ENCODE measurements around the gene MICALL2.
A peak's percentile ranks its signal among the peaks of the same experiment; 100 is the strongest.
"Not testable (repeated sequence)": the region's sequence is repeated elsewhere in the genome, so short reads cannot be mapped to it uniquely, and the experiment has no call there.

Gene MICALL2

DNA sequence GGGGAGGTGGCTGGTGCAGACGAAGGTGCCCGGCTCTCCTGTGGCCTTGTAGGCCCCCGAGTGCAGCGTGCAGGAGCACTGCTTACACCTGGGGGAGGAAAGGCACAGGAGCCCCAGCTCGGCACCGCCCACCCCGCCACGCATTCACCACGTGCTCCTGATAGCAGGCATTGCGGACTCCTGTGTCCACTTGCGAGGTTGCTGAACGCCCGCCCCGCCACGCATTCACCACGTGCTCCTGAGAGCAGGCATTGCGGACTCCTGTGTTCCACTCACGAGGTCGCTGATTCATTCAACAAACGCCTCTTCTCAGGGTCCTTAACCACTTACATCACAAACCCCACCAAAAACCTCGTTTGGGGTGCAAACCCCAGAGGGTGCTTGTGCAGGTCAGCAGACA lies 13.9 kb downstream of the MICALL2 start:
- Histone ChIP-seq H3K9ac (no peak overlapping the region), H3K27me3 (no peaks in the 10 kb centered on the region), H3K9me3 (no peaks in the 10 kb centered on the region), H3K27ac (no peak overlapping the region), H3K4me2 (no peak overlapping the region), H3K4me3 (no peak overlapping the region), H3K4me1 (peaks cover 28% of the 10 kb centered on the region), H3K36me3 (no peaks in the 10 kb centered on the region), H4K20me1 (no peaks in the 10 kb centered on the region)
- no peak for TF ChIP-seq Cebpa-rat (IDR thresholded peaks at IDR 0.05)

DNA sequence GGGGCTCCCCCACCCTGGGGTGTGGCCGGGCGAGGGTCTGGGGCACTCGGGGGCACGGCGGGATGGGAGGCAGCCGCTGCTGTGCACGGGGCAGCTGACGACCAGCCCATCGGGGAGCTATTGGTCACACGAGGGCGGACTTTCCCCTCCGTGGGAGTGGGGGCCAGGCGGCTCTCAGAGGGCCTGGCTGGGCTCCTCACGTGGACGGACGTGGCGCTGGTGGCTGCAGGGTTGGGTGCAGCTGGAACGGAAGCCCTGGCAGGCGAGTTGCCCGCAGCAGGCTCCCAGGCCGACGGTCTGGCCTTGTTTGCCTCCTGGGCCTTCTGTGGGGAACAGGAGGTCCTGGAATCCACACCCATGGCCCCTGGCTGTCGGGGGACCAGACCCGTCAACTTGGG lies 14.3 kb downstream of the MICALL2 start:
- H3K9ac ChIP-seq: no peak overlapping the region
- H3K4me3 ChIP-seq: no peak overlapping the region
- H3K36me3 ChIP-seq: no peaks in the 10 kb centered on the region
- peaks cover 26% of the 10 kb centered on the region for H3K4me1 ChIP-seq
- no peaks in the 10 kb centered on the region for H3K9me3 ChIP-seq
- H4K20me1 ChIP-seq: no peaks in the 10 kb centered on the region
- no peak overlapping the region for H3K27ac ChIP-seq
- no peaks in the 10 kb centered on the region for H3K27me3 ChIP-seq
- no peak for TF ChIP-seq Cebpa-rat (IDR thresholded peaks at IDR 0.05)
- no peak overlapping the region for H3K4me2 ChIP-seq

DNA sequence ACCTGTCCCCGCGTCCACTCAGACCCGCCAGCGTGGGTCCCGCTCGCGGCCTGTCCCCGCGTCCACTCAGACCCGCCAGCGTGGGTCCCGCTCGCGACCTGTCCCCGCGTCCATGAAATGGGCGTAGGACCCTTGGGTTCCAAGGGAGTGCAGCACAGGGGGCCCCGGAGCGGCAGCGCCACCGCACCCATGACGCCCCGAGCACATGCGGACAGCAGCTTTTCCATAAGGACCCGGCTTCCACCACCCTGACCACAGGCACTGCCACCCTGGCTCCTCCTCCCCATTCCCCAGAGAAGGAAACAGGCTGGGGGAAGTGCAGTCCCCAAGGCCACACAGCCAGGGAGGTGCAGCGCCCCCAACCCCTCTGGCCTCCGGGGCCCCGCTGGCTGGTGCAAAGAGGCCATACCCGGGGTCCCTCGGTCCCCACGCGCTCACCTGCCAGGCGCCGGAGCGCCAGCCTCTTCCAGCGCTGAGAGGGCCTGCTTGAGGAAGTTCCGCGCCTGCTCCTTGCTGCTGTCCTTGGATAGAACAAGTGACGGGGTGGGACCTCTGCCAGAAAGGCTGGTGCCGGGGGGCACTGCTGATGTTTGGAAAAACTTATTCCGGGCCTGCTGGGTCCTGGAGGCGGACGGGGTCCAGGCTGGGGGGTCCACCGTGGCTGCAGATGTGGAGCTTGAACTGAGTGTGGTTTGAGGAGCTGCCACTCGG lies 14.9 kb downstream of the MICALL2 start:
- Histone ChIP-seq H3K27me3 (no peaks in the 10 kb centered on the region), H4K20me1 (no peaks in the 10 kb centered on the region), H3K9me3 (no peaks in the 10 kb centered on the region), H3K27ac (no peak overlapping the region), H3K4me2 (no peak overlapping the region), H3K36me3 (no peaks in the 10 kb centered on the region), H3K4me3 (no peak overlapping the region), H3K9ac (no peak overlapping the region), H3K4me1 (peaks cover 26% of the 10 kb centered on the region)
- no peak for TF ChIP-seq Cebpa-rat (IDR thresholded peaks at IDR 0.05)

DNA sequence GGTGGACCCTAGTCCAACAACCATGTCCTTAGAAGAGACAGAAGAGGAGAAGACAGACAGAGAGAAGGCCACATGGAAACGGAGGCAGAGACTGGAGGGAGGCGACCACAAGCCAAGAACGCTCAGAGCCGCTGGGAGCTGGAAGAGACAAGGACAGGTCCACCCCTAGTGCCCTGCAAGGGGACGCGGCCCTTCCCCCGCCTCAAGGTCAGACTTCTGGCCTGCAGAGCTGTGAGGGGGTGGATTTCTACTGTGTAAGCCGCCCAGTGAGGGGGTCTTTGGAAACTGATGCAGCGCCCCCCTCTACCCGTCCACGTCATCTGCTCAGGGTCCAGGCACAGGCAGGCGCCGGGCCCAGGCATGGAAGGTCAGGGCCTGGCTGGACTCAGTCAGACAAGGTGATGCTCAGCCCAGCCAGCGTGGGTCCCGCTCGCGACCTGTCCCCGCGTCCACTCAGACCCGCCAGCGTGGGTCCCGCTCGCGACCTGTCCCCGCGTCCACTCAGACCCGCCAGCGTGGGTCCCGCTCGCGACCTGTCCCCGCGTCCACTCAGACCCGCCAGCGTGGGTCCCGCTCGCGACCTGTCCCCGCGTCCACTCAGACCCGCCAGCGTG lies 15.6 kb downstream of the MICALL2 start:
- H3K36me3 ChIP-seq, H3K4me2 ChIP-seq, H3K4me3 ChIP-seq, H3K9me3 ChIP-seq, H3K27ac ChIP-seq, H4K20me1 ChIP-seq, H3K27me3 ChIP-seq, H3K9ac ChIP-seq: not testable (repeated sequence)
- peaks cover 26% of the 10 kb centered on the region for H3K4me1 ChIP-seq

DNA sequence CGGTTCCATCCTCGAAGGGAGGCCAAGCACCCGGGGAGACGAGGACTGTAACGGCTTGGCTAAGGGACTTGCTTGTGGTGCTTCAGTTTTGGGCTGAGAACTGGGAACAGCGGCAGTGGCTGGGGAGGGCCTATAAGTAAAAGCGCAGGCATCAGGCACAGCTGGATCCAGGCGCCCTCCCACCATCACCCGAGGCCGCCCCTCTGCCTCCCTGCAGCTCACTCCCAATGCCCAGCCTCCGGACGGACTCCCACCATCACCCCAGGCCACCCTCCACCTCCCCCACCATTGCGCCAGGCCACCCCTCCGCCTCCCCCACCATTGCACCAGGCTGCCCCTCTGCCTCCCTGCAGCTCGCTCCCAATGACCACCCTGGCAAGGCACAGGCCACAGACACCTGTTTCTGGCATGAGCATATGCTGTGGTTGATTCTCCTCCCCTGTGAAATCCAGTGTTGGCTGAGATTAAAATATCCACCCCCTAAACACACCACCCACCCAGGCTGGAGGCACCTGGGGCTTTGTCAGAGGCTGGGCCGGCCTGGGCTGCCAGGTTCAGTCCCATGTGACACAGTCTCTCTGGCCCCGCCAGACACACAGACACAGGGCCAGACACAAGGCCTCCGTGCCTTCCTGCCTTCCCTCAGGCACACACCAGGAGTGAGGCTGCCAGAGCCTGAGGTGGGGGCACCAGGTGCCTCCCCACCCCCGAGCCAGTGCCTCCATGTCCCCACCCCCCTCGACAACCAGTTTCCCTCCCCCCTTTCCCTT lies 16.7 kb downstream of the MICALL2 start:
- TF ChIP-seq Cebpa-rat (IDR thresholded peaks at IDR 0.05): no peak; the same call in 1 of the 2 replicates
- H3K4me1 ChIP-seq: peaks cover 26% of the 10 kb centered on the region
- H3K9me3 ChIP-seq: no peaks in the 10 kb centered on the region
- H3K27me3 ChIP-seq: no peaks in the 10 kb centered on the region
- H3K36me3 ChIP-seq: no peaks in the 10 kb centered on the region
- H3K4me3 ChIP-seq: no peak overlapping the region
- no peak overlapping the region for H3K9ac ChIP-seq
- H4K20me1 ChIP-seq: no peaks in the 10 kb centered on the region
- peak overlapping the region; percentile 73 for H3K4me2 ChIP-seq
- 0 out of 2 replicates have a peak overlapping the region, but pooled peaks have one; percentile 18 for H3K27ac ChIP-seq

DNA sequence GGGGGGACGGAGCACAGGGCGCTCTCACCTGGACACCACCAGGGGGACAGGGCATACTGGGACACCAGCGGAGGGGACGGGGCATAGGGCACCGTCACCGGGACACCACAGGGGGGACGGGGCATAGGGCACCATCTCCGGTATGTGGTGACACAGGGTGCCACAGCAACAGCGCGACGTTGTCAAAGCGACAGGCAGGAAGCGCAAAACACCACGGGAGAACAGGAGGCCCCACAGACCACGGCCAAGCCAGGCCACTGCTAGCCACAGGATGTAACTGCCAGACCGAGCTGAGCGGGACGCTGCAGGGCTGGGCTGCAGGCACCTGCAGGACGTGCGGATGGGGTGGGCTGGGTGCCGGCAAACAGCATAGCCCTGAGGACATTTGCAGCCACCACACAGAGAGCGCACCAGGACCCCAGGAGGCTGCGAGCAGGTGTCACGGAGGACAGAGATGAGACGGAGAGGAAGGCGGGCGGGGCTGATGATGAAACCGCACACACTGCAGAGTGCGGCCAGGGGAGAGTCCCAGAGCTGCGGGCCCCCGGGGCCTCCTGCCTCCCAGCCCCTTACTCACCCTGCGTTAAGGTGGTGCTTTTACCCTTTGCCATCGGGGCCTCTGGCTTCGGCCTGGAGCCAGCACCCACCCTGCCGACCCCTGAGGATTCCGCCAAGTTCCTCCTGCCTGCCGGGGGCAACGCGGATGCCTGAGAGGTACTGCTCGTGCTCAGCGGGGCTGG lies 17.5 kb downstream of the MICALL2 start:
- H3K9me3 ChIP-seq: no peaks in the 10 kb centered on the region
- TF ChIP-seq Cebpa-rat (IDR thresholded peaks at IDR 0.05): no peak; the same call in 1 of the 2 replicates
- H3K9ac ChIP-seq: no peak overlapping the region
- peaks cover 26% of the 10 kb centered on the region for H3K4me1 ChIP-seq
- H3K27ac ChIP-seq: 0 out of 2 replicates have a peak overlapping the region, but pooled peaks have one; percentile 18
- H4K20me1 ChIP-seq: no peaks in the 10 kb centered on the region
- H3K4me3 ChIP-seq: no peak overlapping the region
- H3K4me2 ChIP-seq: peak overlapping the region; percentile 73
- H3K36me3 ChIP-seq: no peaks in the 10 kb centered on the region
- no peaks in the 10 kb centered on the region for H3K27me3 ChIP-seq

DNA sequence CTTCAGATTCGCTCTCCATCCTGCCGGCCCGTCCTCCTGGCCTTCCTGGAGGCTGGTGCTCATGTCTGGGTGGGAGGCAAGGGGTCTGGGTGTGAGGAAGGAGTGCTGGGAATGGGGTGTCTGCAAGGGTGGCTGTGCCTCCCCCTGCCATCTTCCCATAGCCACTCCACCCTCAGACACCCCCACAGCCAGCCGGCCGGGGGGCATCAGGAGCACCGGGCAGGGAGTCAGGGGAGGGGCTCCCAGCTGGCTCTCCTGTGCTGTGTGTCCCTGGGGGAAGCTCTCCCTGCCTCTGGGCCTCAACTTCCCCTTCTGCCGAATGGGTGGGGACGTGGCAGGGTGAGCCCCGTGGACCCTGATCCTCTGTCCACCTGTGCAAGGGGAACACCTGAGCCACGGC lies 18.6 kb downstream of the MICALL2 start:
- H3K36me3 ChIP-seq: no peaks in the 10 kb centered on the region
- peaks cover 26% of the 10 kb centered on the region for H3K4me1 ChIP-seq
- H3K9ac ChIP-seq: no peak overlapping the region
- no peak for TF ChIP-seq Cebpa-rat (IDR thresholded peaks at IDR 0.05)
- H3K27ac ChIP-seq: no peak overlapping the region
- no peaks in the 10 kb centered on the region for H4K20me1 ChIP-seq
- peak overlapping the region; percentile 73 for H3K4me2 ChIP-seq
- H3K9me3 ChIP-seq: no peaks in the 10 kb centered on the region
- no peak overlapping the region for H3K4me3 ChIP-seq
- no peaks in the 10 kb centered on the region for H3K27me3 ChIP-seq

DNA sequence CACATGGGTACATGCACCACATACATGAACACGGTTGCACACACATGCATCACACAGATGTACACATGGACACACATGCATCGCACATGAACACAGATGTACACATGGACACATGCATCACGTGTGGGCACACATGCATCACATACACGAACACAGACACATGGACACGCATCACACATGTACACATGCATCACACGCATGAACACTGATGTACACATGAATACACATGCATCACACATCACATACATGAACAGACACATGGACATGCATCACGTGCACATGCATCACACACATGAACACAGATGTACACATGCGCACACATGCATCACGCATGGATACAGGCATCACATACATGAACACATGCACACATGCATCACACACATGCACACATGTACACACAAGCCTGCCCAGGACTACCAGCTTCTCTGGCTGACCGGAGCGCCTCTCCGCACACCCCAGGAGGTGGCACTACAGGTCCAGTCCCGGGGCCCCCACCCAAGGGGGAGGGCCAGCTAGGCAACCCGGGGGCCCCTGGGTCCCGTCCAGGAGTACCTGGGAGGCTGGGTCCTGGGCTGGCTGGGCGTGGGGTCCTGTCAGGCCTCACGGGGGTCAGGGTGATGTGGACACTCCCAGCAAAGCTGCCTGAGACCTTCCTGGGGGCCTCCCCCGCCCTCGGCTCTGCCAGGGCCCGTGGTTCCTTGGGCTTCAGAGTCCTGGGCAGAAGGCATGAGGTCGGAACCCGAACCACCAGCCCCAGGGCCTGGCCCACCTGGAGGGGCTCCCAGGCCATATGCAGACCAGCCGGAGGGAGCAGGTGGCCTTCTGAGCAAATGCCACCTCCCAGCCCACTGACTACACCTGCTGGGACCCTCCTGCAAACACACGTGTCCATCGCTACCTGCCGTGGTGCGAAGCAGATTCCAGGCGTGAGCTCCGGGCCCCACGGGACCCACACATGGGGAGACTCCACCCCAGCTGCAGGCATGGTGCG lies 19.6 kb downstream of the MICALL2 start:
- Histone ChIP-seq H3K9ac (no peak overlapping the region), H3K36me3 (no peaks in the 10 kb centered on the region), H3K9me3 (no peaks in the 10 kb centered on the region), H4K20me1 (no peaks in the 10 kb centered on the region), H3K27ac (no peak overlapping the region), H3K4me3 (no peak overlapping the region), H3K27me3 (no peaks in the 10 kb centered on the region), H3K4me1 (peaks cover 26% of the 10 kb centered on the region), H3K4me2 (no peak overlapping the region)
- no peak for TF ChIP-seq Cebpa-rat (IDR thresholded peaks at IDR 0.05)

DNA sequence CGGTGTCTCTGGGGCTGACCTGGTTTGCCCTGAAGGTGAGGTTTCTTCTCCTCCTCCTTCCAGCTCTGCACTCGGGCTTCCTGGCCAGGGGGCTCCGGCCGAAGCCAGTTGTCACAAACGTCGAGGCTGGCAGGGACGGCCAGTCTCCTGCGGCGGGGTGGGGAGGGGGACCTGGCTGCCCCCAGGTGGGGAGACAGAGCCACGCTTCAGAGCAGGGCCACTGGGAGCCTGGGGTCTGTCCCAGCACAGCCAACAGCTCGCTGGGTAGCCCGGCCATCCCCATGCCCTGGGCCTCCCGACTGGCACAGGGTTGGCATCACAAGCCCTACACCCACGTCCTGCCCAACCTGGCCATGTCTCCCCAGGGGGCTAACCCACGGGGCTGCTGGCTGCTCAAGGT lies 20.4 kb downstream of the MICALL2 start:
- Histone ChIP-seq H3K4me2 (no peak overlapping the region), H3K4me1 (peaks cover 26% of the 10 kb centered on the region), H3K36me3 (no peaks in the 10 kb centered on the region)

More for the DNA sequence above, 20.4 kb downstream of the MICALL2 start:
- Histone ChIP-seq H3K9me3 (no peaks in the 10 kb centered on the region), H4K20me1 (no peaks in the 10 kb centered on the region), H3K27ac (no peak overlapping the region), H3K27me3 (no peaks in the 10 kb centered on the region), H3K4me3 (no peak overlapping the region), H3K9ac (no peak overlapping the region)
- TF ChIP-seq Cebpa-rat (IDR thresholded peaks at IDR 0.05): no peak
